ENCODE results near the gene RCHY1.
"Not testable (repeated sequence)": the region's sequence is repeated elsewhere in the genome, so short reads cannot be mapped to it uniquely, and the experiment has no call there.

RCHY1 gene

DNA sequence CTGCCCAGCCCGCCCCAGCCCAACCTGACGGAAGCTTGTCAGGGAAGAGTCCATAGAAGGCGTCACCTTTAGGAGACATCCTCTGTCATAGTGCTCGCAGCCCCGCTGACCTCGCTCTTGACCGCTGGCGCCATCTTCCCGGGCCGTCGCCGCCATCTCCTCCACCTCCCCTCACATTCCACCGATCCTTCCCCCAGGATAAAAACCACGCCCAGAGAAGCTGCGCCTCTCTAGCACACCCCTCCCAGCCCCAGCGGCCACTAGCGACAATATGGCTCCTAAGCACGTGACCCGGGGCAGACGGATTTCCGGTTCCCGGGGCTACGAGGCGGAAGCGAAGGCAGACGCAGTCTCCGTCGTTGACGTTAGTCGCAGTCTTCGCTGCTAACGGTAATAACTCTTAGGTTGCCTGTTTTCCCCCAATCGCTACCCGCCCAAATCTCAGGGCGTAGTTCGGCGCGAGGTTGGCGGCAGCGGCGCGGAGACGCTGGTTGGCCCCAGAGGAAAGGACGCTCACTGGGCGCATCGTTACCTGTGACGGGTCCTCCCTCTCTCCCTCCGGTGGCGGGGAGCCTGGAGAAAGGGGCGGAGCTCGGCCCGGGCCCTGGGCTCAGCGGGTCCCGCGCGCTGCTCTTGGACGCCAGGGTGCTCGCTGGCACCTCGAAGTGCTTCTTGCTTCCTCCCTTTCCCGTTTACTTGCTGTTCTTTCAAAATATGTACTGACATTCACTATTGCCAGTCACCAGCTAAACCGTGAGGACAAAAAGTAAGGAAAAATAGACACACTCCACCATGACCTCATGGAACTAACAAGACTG lies at the start of gene RCHY1, which contains the start of gene THAP6:
RCHY1 (minus strand) TSS at position 273 of the 818 bp plus-strand sequence; CDS start at position 156, 117 bp downstream.
THAP6 (plus strand) TSS at position 343 of the 818 bp plus-strand sequence. CDS start 980 bp downstream, outside the sequence.
- peak; percentile 99 for DNase-seq

GRCh38 chr4:75561789-75562188 lies 47.6 kb upstream of the RCHY1 start:
- no peak for DNase-seq

DNA sequence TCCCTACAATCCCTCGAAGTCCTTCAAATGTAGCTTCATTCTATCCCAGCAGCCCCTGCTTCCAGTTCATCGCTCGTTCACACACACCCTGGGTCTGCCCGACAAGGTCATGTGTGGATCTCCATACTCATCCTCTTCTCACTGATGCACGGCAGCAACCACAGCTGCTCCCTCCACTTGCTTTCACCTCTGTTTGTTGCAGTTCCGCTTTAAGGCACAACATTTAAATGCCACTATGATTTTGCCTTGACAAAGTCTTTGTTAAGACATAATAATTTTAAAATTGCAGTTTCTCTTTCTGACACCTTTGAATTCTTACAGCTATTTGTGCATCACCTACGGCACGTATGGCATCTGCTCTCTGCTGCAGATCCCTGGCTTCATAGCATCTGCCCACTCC lies 43.5 kb upstream of the RCHY1 start:
- DNase-seq: no peak

DNA sequence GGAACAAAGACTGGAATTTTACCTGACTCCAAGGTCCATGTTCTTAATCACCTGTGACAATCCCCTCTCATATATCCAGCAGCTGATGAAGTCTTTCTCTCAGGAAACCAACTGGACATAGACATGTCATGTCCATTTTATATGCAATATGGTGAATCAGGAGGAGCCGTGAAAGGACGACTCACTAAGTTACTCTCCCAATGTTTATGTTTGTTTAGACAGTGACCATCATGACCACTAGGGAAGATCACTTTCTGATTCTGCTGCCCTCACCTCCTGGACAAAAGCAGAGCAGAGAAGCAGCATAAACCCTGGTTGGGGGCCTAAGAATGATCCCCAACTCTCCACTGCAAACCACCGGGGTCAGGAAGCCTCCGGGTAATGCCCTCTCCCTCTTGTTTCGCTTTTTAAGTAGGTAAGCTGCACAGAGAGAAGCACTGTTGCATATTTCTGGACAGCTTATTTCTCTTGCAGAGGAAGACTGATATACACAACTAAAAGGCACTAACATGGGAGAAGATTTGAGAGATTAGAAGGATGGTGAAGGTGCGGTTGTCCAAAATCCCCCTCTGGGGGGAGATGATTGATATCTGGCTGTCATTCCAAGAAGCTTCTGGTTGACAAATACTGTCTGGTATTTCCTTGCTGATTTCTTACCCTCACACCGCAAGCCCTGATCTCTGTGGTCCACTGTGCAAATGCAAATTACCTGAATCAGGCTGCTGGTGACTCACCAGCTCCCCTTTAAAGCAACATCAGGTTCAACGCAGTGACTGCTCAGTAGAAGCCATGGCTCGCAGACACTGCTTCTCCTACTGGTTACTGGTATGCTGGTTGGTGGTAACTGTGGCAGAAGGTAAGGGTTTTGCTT lies 41.3 kb upstream of the RCHY1 start, which contains the start of gene ODAPH:
ODAPH (plus strand) TSS at position 773 of the 871 bp plus-strand sequence; CDS start at position 790, 17 bp downstream.
- DNase-seq: no peak

GRCh38 chr4:75552452-75552851 lies 38.2 kb upstream of the RCHY1 start:
- DNase-seq: no peak

- DNase-seq: no peak
Measured at GRCh38 chr4:75549019-75549418, 34.8 kb upstream of the RCHY1 start.

DNA sequence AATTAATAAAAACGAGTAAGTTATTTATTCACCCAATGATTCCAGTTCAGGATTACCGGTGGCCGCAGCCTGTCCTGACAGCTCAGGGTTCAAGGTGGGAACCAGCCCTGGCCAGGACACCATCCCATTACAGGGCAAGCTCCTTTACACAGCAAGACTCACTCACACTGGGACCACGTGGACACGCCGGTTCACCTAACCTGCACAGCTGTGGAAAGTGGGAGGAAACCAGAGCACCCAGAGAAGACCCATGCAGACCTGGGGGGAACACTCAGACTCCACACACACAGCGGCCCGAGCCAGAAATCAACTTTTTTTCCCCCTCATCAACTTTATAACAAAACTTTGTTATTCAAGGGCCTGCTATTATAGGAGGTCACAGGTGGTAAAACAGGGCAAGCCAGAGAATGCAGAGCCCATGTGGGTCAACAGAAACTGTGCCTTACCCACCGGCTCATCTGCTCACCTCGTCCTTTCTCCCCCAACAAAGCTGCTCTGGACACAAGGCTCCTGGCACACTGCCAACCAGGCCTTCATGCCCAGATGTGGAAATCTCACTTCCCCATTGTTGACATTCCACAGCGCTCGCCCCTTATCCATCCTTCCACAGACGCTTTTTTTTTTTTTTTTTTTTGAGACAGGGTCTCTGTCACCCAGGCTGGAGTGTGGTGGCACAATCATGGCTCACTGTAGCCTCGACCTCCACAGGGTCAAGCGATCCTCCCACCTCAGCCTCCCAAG lies 33.6 kb upstream of the RCHY1 start:
- DNase-seq: no peak

- DNase-seq: no peak
Measured at GRCh38 chr4:75545526-75545925, 31.3 kb upstream of the RCHY1 start.

GRCh38 chr4:75544870-75545269 lies 30.7 kb upstream of the RCHY1 start:
- DNase-seq: no peak

DNA sequence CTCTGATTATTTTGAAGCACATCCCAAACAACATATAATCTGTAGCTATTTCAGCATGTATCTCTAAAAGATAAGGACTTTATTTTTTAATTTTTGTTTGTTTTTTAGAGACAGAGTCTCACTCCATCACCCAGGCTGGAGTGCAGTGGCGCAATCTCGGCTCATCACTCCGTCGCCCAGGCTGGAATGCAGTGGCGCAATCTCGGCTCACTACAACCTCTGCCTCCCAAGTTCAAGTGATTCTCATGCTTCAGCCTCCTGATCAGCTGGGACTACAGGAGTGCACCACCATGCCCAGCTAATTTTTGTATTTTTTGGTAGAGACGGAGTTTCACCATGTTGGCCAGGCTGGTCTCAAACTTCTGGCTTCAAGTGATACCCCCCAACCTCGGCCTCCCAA lies 30.0 kb upstream of the RCHY1 start:
- DNase-seq: not testable (repeated sequence)

- no peak for DNase-seq
Measured at GRCh38 chr4:75542824-75543223, 28.6 kb upstream of the RCHY1 start.

DNA sequence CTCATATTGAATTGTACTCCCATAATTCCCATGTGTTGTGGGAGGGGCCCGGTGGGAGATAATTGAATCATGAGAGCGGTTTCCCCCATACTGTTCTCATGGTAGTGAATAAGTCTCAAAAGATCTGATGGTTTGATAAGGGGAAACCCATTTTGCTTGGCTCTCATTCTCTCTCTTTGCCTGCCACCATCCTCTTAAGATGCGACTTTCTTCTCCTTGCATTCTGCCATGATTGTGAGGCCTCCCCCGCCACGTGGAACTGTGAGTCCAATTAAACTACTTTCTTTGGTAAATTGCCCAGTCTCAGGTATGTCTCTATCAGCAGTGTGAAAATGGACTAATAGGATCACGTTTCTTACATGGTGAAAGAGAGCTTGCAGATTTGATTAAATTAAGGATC lies 23.1 kb upstream of the RCHY1 start:
- DNase-seq: not testable (repeated sequence)

DNA sequence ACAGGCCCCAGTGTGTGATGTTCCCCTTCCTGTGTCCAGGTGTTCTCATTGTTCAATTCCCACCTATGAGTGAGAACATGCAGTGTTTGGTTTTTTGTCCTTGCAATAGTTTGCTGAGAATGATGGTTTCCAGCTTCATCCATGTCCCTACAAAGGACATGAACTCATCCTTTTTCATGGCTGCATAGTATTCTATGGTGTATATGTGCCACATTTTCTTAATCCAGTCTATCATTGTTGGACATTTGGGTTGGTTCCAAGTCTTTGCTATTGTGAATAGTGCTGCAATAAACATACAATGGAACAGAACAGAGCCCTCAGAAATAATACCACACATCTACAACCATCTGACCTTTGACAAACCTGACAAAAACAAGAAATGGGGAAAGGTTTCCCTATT lies 19.7 kb upstream of the RCHY1 start:
- not testable (repeated sequence) for DNase-seq

- DNase-seq: not testable (repeated sequence)
Measured at GRCh38 chr4:75533339-75533887, 19.2 kb upstream of the RCHY1 start.

DNA sequence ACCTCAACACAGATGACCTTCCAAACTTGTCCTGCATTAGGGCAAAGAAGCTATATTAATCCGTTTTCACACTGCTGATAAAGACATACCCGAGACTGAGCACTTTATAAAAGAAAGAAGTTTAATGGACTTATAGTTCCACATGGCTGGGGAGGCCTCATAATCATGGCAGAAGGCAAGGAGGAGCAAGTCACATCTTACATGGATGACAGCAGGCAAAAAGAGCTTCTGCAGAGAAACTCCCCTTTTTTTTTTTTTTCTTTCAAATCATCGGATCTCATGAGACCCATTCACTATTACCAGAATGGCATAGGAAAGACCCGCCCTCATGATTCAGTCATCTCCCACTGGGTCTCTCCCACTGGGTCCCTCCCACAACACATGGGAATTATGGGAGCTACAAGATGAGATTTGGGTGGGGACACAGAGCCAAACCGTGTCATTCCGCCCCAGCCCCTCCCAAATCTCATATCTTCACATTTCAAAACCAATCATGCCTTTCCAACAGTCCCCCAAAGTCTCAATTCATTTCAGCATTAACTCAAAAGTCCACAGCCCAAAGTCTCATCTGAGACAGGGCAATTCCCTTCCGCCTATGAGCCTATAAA lies 17.4 kb upstream of the RCHY1 start:
- not testable (repeated sequence) for DNase-seq

GRCh38 chr4:75530556-75531322 lies 16.5 kb upstream of the RCHY1 start:
- no peak for DNase-seq

DNA sequence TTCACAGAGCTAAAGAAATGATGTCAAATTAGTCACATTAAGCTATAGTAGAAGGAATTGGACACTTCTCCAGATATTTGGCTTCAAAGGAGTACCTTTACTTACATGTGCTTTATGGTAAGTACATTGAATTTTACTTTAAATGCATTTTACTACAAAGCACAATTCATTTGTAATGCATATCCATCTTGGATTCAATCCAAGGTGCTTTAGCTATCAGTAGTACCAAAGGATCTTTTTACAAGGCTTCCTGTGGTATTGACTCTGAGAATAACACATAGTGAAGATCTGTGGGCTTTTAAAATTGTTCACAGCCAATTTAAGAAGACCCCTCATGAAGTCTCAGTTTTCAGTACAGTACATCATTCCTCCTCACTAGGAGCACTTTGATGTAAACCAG lies 13.3 kb upstream of the RCHY1 start:
- DNase-seq: no peak

GRCh38 chr4:75525910-75526309 lies 11.7 kb upstream of the RCHY1 start:
- DNase-seq: no peak

DNA sequence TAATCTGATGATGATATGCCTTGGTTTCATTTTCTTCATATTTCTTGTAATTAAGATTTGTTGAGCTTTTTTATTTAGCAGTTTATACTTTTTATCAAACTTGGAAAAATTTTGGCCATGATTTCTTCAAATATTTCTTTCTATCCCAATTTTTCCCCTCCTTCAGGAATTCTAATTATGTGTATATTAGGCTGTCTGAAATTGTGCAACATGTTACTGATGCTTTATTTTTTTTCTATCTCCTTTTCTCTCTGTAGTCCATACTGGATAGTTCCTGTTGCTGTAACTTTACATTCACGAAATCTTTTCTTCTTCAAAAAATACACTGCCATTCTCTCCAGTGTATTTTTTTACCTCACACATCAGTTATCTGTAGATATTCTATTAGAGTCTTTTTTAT lies 10.9 kb upstream of the RCHY1 start:
- DNase-seq: no peak

GRCh38 chr4:75519452-75519851 lies 5.2 kb upstream of the RCHY1 start:
- DNase-seq: not testable (repeated sequence)

- DNase-seq: no peak
Measured at GRCh38 chr4:75516144-75516543, 1.9 kb upstream of the RCHY1 start.
